HuH-7 (cell line): ENCODE measurements around the gene BSND.
"Not testable (repeated sequence)": the region's sequence is repeated elsewhere in the genome, so short reads cannot be mapped to it uniquely, and the experiment has no call there.

Experiments
- DNase-seq: peaks from one replicate; pipeline ENCODE4 v3.0.0; 2011; ENCODE audit warnings: low spot score

Gene BSND

GRCh38 chr1:54998677-54999076 lies at the start of gene BSND:
TSS of gene BSND (plus strand) at chr1:54998933. CDS start at chr1:54999187, 254 bp downstream.
- DNase-seq = no peak

DNA sequence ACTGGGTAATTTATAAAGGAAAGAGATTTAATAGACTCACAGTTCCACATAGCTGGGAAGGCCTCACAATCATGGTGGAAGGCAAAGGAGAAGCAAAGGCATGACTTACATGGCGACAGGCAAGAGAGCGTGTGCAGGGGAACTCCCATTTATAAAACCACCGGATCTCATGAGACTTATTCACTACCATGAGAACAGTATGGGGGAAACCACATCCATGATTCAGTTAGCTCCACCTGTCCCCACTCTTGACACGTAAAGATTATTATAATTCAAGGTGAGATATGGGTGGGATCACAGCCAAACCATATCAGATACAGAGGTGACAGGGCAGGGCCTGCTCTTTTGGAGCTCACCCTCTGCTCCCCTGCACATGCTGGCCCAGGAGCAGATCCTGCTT lies 49.7 kb upstream of the BSND start:
- DNase-seq = no peak

DNA sequence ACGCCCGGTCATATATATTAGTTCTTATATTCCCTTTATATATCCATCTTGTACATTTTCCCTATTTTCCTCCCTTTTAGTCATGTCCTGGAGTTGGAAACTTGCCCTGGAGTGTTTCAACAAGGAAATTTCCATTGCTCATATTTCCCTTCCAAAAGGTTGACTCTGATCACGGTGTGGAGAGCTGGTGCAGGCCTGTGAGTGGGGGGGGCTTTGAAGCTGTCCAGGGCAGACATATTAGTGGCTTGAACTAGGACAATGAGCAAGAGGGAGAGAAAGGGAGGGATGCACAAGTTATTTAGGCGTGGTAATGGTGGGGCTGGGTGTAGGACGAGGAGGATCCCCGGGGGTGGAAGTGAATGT lies 48.7 kb upstream of the BSND start:
- DNase-seq = no peak

GRCh38 chr1:54950369-54951163 lies 48.2 kb upstream of the BSND start:
- peak; percentile 61 for DNase-seq

- no peak for DNase-seq
Observed at GRCh38 chr1:54951810-54952226, 46.9 kb upstream of the BSND start.

GRCh38 chr1:54952950-54953718 lies 45.6 kb upstream of the BSND start:
- DNase-seq = no peak

DNA sequence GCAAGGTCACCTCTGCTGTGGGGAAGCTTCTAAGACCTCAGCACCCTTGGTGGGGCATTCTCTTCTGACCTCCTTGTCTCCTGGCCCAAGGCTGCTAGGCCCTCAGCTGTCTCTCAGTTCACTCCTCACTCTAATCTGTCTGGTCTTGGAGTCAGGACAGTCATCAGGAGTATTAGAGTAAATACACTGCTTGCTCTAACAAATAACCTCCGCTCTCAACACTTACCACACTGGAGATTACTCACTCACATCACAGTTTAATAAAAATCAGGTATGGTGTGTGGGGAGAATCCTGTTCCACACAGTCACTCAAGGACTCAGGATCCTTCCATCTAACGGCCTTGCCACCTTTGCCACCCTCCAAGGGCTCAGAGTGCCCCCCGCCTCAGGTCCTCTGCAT lies 44.9 kb upstream of the BSND start:
- no peak for DNase-seq

- DNase-seq = no peak
Observed at GRCh38 chr1:54955359-54955758, 43.4 kb upstream of the BSND start.

GRCh38 chr1:54956726-54957125 lies 42.0 kb upstream of the BSND start:
- no peak for DNase-seq

- no peak for DNase-seq
Observed at GRCh38 chr1:54959241-54959640, 39.5 kb upstream of the BSND start.

GRCh38 chr1:54962612-54963395 lies 35.9 kb upstream of the BSND start:
- no peak for DNase-seq

DNA sequence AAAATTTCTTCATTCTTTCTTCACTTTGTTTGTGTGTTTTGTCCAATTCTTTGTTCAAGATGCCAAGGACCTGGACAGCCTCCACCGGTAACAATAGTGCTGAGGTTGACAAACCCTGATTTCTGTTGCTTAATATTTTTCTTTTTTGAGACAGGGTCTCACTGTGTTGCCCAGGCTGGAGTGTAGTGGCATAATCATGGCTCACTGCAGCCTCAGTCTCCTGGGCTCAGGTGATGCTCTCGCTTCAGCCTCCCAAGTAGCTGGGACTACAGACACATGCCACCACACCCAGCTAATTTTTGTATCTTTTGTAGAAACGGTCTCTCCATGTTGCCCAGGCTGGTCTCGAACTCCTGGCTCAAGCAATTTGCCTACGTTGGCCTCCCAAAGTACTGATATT lies 34.9 kb upstream of the BSND start:
- not testable (repeated sequence) for DNase-seq

DNA sequence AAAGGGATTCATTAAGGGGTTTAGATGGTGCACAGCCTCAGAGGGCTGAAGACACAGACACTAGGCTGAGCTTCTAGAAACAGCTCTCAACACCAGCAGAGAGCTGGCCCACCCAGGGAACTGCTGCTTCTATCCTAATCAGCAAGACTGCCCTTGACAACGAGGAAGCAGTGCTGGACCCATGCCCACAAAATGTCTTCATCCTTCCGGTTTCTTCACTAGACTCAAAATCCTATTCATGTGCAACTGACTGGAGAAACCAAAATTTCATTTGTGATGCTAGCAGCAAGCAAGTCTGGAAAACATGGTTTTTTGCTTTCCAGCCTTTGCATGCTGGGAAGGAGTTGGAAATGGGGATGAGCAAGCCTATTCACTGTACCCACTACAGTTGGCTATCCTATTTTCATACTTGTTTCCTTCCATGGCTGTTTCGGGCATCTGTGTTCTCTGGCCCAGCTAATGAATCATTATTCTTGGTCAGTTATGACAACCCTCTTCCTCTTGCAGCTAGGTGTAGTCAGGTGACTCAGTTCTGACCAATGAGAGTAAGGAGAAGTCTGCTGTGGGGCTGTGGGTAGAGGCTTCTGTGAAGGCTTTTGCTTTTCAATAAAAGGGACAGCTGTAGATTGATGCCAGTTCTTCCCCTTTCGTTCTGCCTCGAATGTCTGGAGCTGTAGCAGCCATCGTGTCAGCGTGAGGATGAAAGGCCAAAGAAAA lies 33.0 kb upstream of the BSND start:
- no peak for DNase-seq

DNA sequence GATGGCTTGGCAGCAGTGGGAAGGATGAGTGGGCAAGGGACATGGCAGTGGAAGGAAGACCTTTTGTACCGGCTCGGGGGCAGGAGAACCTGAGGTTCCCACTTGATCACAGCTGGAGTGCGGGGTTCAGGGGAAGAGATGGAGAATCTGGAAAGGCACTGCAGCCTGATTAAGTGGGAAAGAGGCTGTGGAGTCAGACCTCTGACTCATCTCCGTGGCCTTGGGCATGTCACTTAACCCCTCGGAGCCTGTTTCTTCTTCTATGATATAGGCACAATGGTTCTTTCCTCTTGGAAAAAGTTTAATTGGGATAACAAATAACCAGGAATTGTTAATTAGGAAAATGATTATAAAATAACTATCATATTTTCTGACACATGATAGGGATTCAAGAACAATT lies 31.4 kb upstream of the BSND start:
- no peak for DNase-seq

- no peak for DNase-seq
Observed at GRCh38 chr1:54968551-54968950, 30.2 kb upstream of the BSND start.

DNA sequence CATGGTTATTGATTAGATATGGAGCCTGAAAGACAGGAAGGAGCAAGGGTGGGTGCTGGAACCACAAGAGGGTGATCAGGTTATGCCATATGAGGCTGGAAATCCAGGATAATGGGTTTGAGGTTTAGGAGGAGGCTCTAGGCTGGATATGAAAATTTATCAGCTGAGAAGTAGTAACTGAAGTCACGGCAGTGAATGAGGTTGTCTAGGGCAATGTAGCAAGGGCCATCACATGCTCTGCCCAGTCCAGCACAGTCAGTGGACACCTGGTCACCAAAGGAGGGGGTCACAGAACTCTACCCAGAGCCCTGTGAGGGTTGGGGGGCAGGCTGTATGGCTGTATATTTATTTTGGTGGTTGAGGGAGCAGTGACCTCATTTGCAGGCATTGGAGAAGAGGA lies 28.9 kb upstream of the BSND start:
- DNase-seq = no peak

DNA sequence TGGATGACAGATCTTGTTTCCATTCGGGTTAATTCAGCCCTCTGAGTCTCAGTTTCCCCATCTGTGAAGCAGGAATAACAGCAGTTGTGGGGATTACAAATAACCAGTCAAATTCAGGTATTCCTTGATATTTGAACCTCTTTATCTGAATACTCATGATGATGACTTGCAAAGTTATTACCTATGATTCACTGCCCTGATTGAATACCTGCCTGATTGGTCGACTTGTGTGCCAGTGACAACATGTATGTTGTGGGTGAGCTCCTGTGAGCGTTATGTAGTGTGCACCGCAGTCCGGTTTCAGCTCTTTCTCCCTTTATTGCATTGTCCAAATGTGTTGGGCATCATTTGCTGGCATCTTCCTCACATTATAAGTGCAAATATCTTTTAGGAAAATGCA lies 27.8 kb upstream of the BSND start:
- DNase-seq = no peak

DNA sequence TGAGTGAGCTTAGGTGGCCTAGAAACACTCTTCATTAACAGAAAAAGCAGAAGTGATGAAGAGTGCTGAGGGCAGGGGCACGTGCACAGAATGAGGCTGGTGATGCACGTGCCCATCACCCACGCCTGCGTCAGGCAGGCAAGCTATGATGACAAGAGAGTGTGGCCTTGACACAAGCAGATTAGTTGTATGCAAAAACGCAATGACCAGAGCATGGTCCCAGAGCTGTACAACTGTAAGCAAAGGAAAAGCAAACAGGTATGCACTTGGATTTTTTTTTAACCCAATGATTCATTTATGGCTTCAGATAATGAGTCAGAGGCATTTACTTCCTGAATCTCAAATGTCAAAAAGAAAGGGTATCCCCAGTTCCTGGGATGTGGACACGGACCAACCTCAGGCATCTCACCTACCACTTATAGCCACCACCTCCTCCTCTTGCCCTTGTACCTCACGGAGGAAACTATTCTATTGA lies 27.4 kb upstream of the BSND start:
- DNase-seq = no peak

DNA sequence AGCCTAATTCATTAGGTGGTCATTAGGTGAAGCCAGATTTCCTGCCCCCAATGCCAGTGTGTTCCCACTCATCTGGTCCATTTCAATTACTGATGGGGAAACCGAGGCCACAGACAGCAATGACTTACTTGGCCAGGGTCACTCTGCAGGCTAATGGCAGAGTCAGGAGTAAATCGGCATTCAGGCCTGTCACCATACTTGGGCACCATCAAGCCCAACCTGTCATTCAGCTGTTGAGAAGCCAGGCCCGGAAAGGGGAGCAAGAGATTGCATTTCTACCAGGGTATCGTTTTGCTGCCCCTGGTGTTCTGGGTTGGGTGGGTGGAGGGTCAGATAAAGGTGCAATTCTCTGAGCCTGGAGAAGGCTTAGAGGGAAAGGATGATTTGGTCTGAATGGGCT lies 26.3 kb upstream of the BSND start:
- DNase-seq = no peak

GRCh38 chr1:54973205-54973921 lies 25.4 kb upstream of the BSND start:
- DNase-seq = peak; percentile 72

DNA sequence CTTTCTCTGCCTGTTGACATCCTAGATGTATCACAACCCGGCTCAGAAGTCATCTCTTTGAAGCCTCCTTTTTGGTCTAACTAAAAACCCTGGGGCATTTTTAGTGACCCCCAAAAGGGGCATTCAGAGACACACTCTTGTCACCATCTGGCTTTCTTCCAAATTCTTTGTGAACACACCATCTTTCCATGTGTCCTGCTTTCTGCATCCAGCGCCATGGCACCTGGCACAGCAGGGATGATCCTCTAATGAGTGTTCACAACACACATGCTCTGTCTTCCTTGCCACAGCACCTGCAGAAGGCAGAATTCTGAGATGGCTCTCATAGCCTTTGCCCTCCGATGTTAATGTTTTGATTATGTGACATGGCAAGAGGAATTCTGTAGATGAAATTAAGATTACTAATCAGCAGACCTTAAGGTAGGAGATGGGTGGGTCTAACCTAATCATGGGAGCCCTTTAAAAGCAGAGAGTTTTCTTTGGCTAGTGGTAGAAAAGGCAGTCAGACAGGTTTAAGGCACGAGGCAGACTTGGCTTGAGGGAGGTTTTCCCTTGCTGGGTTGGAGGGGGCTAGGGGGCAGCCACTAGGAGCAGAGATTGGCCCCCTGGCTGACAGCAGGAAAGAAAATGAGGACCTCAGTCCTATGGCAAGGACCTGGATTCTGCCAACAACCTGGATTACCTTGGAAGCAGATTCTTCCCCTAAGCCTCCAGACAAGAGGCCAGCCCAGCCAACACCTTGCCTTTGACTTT lies 23.2 kb upstream of the BSND start:
- DNase-seq = no peak
